GM20431 (cell line): ENCODE results near the gene PTPRT.

Experiments used
- in situ Hi-C: fragments of 300-500 bp; cut with MseI, MboI; formaldehyde crosslinking; loops from one replicate; pipeline ENCODE4 v1.15.0; 2020; ENCODE audit warnings: low sequenced_read_pairs; ENCODE audit not compliant: unreplicated experiment

The PTPRT gene

DNA sequence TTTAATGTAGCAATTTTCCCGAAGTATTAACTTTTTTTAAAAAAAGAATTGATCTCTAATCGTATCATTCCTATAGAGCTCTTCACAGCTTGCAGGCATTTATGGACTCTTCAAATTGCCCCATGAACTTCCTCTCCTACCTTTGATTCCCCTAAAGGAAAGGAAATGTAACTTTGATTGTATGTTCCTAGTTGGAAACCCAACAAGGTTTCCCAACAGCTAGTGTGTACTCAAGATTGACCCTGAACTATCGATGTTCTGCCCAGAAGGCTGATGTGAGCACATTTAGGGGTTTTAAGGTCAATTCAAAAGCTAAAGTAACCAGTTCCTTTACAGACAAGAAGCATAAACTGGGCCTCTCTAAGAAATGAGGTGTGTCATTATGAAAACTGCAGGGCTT lies 491.7 kb downstream of the PTPRT start:
- in situ Hi-C loops: loop anchor here (10.0 kb wide), 1 partner anchor 97 kb away; no protein-coding TSS in a partner anchor

DNA sequence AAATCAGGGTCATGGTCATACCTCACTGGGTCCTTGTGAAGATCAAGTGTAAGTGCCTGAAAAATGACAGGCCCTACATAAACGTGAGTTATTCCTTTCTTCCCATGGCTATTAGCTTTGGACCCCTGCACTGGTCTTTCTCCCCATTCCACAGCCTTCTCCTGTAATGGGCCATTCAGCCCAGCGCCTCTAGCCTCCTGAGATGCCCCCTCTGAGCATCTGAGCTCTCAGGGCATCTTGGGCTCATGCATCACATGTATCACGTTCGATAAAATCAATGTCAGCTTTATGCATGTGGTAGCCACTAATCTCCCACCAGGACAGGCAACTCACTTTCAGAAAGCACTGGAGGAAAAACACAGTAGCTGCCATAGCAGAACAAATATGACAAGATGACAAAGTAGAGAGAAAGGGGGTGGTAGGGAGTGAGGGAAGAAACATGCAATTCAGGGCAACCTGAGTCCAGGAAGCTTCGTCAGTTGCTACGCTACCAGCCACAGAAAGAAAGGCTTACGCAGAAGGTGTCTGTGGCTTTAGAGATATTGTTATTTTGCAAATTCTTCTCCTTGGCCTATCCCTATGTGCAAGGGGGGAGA lies 498.8 kb downstream of the PTPRT start:
- in situ Hi-C loops: loop anchor here (10.0 kb wide), 1 partner anchor 104 kb away; no protein-coding TSS in a partner anchor

DNA sequence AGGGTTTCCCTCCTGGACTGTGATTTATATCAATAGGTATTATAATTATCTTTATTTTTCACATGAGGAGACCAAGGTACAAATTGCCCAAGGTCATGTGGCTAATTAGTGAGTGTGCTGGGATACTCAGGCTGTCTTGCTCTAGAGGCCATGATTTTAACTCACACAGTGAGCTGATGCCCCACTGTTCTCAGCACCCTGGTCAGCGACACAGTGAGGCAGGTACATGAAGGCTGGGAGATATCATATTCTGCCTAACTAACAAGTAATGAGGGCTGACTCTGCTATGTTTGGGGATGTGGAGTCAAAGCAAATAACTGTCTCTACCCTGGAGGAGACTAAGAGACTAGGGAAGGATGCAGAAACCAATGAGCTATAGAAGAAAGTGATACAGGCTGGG lies 501.1 kb downstream of the PTPRT start:
- in situ Hi-C loops: no loop called here

DNA sequence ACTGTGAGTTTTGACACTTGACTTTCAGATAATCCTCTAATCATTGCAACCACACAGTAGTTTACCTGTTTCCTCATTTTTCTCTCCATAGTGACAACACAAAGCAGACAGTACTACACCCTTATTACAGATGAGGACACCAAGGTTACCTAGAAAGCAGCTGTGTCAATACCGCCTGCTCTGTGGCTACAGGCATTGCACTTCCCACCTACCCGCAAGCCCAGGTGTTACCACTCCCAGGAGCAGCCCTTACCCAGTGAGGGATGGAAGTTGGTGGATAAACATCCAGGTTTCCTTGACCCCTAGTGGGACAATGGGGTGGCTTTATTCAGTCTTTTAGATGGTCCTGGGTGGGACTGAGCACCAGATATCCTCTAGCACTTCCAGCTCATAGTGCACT lies 503.6 kb downstream of the PTPRT start:
- in situ Hi-C loops: no loop called here

DNA sequence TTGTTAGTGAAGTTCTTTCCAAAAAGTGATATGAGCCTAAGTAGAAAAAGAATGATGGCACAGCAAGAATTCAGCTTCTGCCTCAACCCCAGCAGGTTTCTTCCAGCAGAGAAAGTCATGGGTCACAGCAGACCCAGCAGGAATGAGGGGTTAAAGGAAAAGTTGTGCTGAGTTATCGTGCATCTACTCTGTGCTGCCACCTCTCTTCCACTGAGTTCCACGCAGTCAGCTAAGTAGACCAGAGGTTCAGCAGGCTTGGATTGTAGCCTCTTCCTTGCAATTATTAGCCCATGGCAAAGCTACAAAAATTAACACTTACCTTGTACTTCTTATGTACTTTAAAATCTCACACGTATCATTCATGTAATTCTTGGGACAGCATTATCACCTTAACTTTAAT lies 510.8 kb downstream of the PTPRT start:
- in situ Hi-C loops: no loop called here

DNA sequence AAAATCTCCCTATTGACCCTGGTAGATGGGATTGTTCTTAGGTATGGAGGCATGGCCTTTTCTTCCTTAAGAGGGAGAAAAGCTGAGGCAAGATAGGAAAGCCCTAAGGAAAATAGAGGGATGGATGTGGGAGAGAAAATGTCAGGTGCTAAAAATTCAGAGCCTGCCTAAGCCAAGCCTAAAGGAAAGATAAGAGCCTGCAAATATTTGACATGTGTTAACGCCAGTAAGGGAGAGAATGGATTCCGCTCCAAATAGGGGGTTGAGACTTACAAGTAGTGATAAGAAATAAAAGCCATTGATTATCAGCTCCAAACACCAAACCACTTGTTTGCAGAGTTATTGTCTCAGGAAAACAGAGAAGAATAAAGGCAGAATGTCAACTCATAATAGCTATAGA lies 533.6 kb downstream of the PTPRT start:
- in situ Hi-C loops: no loop called here

DNA sequence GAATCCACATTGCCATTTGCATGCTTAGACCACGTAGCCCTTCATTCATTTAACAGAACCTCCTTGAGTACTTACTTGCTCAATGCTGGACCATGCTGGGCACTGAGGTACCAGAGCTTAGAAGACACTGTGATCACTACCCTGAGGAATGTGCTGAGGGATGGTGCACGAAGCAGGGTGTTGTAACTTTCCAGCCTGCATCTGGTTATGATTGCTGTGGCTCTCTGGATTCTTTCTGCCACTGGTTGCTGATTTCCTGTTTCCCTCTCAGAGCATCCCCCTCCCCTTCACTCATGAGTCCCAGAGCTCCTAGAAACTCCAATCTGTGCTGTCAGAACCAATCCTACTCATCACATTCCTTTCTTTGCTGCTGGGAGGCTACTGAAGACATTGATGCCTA lies 537.4 kb downstream of the PTPRT start:
- in situ Hi-C loops: no loop called here

DNA sequence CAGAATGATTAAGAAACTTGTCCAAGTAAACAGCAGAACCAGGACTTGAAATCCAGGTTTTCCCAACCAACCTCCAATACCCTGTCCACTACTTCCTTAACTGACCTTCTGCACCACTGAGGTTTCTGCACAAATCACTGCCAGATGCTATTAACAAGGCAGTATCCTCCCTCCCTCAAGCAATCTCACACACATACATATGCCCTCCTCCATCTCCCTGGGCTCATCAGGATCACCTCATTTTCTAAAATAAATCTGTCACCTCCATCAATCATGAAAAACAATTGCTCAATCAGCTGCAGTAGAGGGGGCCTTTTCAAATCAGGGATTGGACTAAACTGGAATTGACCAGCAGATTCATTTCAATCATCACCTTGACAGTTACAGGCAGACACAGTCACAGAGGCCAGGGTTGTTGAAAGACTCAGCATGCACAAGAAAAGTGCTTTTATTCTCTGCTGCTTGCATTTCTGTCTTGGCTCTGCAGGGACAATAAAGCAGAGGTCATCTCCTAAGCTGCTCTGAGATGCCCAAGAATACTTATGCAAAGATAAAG lies 539.4 kb downstream of the PTPRT start:
- in situ Hi-C loops: no loop called here

DNA sequence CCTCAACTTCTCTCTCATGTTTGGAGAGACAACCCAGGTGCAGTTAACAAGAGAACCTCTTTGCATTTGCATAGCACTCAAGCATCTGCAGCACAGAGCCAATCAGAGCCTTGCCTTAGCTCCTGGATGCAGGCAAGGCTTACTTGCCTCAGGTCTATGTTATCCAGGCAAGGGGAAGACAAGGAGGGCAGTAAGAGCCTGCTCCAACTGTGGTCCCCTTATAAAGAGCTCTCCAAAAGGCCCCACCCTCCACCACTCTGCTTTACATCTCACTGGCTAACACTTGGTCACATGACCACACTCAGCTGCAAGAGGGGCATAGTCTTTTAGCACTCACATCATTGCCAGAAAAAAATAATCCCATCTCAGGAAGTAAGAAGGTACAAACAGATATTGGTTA lies 540.0 kb downstream of the PTPRT start:
- in situ Hi-C loops: no loop called here

DNA sequence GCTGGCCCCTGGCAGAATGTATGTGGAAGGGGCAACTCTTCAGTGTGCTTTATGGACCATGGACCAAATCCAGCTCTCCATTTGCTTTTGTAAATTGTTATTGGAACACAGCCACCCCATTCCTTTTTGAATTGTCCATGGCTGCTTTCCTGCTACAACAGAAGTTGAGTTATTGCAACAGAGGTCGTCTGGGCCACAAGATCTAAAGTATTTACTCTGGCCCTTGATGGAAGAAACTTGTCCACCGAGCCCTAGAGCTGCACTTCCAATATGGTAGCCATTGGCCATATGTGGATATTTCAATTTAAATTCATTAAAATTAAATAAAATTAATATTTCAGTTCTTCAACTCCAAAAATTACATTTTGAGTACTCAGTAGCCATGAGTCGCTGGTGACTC lies 543.5 kb downstream of the PTPRT start:
- in situ Hi-C loops: no loop called here

DNA sequence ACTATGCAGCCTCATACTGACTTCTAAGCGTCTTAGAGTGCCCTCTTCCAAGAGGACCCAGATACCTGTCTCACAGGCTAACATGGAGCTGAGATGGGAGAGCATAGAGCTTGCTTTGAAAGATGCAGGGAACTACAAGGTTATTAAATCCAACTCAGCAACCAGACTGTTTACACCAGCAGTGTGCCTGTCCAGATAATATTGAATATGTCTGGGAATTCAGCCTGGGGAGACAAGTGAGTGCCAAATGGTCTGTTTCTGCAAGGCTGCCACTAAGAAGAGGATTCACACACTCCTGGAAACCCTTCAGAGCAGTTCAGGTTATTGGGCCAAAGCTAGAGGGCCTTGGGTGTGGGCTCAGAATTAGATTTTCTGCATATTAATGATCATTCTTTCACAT lies 547.8 kb downstream of the PTPRT start:
- in situ Hi-C loops: no loop called here

DNA sequence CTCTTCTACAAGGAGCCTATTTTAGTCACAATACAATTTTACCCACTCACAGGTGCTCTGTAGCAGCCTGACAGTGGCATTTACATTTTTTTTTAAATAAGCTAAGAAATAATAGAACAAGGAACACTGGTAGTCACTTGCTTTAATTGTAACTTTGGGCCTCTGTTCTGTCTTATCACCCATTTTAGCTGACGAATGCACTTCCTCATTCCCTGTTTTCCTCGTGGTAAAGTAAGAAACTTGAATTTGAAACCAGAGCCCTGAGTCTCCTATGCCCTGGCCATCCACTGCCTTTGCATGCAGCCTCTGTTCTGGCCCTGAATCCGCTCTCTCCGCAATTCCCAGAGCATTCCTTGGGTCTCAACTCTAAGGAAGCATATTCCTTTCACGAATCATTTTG lies 550.6 kb downstream of the PTPRT start:
- in situ Hi-C loops: no loop called here

DNA sequence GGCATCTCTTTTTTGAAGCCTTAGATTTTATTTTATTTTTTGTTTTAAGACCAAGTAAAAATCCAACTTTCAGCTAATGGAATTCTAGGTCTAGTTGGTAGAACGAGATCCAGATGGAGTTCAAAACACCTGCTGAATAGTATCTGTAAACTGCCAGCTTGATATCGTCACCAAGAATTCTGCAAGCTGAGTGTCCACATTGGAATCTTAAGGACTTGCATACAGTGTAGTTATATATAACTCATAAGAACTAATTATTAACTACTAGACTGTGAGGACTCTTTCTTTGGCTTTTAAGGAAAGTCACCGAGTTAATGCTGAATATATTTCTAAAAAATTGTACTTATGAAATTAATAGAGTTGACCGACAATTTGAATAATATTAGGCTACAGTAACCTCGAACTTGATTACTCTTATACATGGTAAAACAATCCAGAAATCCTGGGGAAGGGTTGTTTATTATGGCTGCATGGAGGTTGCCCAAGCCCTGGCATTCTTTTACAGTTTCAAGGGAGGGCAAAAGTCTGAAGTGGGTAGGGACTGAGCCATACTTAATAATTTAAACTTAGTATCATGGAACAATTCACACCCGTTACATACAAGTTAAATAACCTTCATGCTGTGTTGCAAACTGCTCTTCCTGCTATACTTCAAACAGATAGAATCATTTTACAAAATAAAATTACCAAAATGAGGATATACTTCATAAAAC lies 553.9 kb downstream of the PTPRT start:
- in situ Hi-C loops: no loop called here

DNA sequence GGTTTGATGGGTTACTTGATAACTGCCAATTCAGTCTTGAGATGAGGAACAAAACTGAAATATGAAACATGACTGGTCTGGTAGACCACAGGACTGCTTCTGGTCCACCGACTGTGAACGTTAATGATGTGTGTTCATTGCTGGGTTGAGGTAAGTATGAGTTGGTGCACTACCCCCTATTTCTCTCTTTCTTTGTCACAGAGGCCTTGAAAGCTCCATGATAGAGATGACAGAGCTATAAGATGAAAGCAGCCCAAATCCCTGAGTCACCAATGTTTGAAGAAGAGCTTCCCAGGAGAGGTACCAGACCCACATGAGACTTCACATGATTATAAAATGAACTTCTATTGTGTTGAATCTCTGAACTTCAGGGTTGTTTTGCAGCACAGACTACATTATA lies 555.5 kb downstream of the PTPRT start:
- in situ Hi-C loops: no loop called here

DNA sequence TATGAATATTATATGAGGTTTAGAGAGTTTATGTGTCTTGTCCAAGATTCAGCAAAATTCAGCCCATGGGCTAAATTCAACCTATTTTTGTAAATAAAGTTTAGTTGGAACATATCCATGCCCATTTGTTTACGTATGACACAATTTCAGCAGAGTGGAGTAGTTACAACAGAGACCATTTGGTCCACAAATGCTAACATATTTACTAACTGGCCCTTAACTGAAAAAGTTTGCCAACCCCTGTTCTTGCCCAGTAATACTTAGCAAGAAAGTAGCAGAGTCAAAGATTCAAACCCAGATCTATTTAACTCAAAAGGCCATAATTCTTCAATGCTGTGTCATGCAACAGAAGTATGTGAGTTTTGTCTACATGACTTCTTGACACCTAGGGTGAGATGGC lies 561.0 kb downstream of the PTPRT start:
- in situ Hi-C loops: no loop called here

DNA sequence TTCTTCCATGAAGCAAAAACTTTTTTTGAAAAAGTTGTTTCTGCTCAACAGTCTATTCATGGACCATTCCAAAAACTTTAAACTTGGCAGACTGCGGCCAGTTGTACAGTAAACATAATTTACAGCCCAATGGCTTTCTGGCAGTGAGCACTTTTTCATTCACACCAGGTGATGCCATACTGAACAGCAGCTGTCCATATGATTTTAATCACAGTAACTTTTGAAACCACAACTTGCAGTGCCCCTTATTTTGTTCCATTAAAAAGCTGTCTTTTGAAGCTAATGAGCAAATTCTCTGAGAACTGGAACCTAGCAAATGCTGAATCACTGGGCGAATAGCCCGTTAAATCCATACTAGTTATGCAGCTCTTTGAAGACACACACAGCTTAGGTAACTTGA lies 576.6 kb downstream of the PTPRT start:
- in situ Hi-C loops: no loop called here

DNA sequence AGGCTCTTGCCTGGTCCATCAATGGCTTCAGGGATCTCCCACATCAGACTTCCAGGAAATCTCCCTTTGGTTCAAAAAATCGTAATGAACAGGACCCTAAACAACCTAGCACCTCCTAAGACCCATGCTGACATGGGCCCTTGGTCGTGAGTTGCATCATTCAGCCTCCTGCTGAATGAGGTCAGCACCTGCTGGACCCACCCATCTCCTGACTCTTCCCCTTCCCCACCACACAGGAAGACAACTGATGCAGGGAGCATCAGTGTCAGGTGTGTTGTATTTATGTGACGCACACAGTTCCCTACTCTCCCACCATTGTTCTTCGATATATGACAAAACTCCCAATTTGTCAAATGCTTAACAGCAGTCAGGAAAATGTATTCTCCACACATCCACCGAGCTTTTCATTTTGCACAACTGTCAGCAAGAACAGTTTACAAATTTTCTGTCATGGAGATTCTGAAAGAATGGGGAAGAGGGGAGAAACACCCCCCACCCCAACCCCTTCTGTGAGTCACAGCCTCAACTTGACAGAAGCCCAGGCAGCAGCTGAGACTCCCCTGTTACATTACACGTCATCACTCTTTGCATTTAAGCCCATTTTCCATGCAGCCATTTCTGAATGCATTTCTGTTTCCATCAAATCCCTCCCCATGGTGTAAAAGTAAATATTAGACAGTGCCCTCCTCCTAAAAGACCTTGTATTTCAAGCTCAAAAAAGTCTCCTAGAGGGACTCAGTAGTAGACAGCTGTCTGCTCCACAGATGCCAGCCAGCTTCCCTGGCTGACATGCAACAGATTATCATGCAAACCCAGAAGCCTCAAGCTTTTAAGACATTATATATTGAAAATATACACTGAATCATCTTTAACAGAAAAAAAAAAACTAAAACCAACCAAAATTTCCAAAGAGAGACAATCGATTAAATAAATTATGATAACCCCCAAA lies 577.5 kb downstream of the PTPRT start:
- in situ Hi-C loops: no loop called here

DNA sequence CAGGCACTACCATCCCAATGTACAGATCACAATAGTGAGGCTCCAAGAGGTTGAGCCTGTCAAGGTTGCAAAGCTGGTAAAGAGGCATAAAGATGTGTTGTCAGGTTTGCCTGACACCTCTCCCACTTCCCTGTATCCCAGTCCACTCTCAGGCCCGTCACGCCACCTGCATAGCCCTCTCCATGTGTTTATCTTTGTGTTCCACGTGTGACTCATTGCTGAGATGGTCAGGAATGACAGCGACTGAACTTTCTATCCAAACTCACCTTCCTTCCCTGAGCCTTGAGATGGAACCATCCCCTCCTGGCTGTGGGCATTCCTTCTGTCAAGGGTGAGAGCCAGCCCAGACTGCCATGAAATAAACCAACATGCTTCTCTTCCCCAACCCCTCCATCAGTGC lies 578.3 kb downstream of the PTPRT start:
- in situ Hi-C loops: no loop called here

DNA sequence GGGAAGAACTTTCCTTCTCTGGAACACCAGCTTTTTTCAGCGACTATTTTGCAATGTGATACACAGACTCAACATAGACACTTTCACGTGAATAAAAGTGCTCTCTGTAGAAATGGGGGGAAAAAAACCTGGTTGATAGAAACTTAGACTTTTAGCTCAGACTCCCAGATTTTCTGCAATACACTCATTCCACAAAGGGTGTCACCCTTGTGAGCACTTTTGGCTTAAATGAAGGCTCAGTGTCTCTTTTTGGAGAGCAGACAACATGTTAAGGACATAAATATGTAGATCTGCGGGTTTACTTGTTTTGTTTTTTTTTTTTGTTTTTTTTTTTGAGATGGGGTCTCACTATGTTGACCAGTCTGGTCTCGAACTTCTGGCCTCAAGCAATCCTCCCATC lies 579.6 kb downstream of the PTPRT start:
- in situ Hi-C loops: no loop called here

DNA sequence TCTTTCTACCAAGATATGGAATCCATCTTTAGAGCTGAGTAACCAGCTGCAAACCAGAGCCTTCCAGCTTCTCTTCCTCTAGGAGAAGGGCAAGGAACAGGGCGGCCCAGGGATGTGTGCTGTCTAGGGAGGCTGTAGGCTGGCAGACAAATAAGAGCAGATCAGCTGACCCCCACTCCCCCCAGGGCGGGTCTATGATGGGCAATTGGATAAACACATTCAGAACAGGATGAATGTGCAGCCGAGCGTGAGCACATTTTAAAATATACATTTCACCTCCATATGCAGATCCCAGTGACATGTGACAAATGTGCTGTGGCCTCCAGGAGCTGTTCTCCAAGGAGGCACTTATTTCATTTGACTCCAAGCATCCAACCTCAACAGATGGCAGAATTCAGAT lies 580.1 kb downstream of the PTPRT start:
- in situ Hi-C loops: no loop called here
